GM21367 (cell line): Measurements from ENCODE around the gene ORM1.
"Not testable (repeated sequence)": the region's sequence is repeated elsewhere in the genome, so short reads cannot be mapped to it uniquely, and the experiment has no call there.

Experiments
- ATAC-seq: cut with Tn5 transposase; IDR thresholded peaks from one replicate; pipeline ENCODE4 v1.9.1; 2021; ENCODE audit not compliant: unreplicated experiment

Gene ORM1

GRCh38 chr9:114322831-114323531, at the start of gene ORM1:
Gene ORM1 (plus strand): TSS chr9:114323098. CDS start chr9:114323134, 36 bp downstream.
- not testable (repeated sequence) for ATAC-seq

GRCh38 chr9:114273461-114273881, 49.4 kb upstream of the ORM1 start:
- no peak for ATAC-seq

GRCh38 chr9:114274217-114274616, 48.7 kb upstream of the ORM1 start:
- no peak for ATAC-seq

GRCh38 chr9:114275246-114276004, 47.5 kb upstream of the ORM1 start:
- ATAC-seq, result no peak

GRCh38 chr9:114276908-114277821, 45.7 kb upstream of the ORM1 start:
- no peak for ATAC-seq

- ATAC-seq, result no peak
These were observed 44.5 kb upstream of the ORM1 start for GRCh38 chr9:114278356-114278755.

GRCh38 chr9:114278881-114279570, 43.9 kb upstream of the ORM1 start:
- no peak for ATAC-seq

- no peak for ATAC-seq
These were observed 43.2 kb upstream of the ORM1 start for GRCh38 chr9:114279693-114280092.

- no peak for ATAC-seq
These were observed 42.0 kb upstream of the ORM1 start for GRCh38 chr9:114280636-114281472.

- ATAC-seq, result no peak
These were observed 41.3 kb upstream of the ORM1 start for GRCh38 chr9:114281473-114282103.

- ATAC-seq, result no peak
These were observed 40.8 kb upstream of the ORM1 start for GRCh38 chr9:114282104-114282485.

- ATAC-seq, result no peak
These were observed 40.4 kb upstream of the ORM1 start for GRCh38 chr9:114282507-114282906.

GRCh38 chr9:114282926-114283325, 40.0 kb upstream of the ORM1 start:
- ATAC-seq, result no peak

GRCh38 chr9:114283551-114284111, 39.3 kb upstream of the ORM1 start:
- no peak for ATAC-seq

GRCh38 chr9:114284316-114285060, 38.4 kb upstream of the ORM1 start:
- no peak for ATAC-seq

- ATAC-seq, result no peak
These were observed 37.6 kb upstream of the ORM1 start for GRCh38 chr9:114285166-114285867.

- ATAC-seq, result no peak
These were observed 36.7 kb upstream of the ORM1 start for GRCh38 chr9:114286146-114286679.
